ENCODE data around the gene ZNF654.

ZNF654 gene

GRCh38 chr3:88078932-88079331, 19.9 kb downstream of the ZNF654 start:
- Histone ChIP-seq H3K27ac (no peak overlapping the region), H3K79me2 (ENCODE audit: insufficient read depth, low read depth) (peaks cover 14% of the 10 kb centered on the region; the same call in 1 of the 2 replicates), H3K27me3 (ENCODE audit: insufficient read depth, low read depth) (no peaks in the 10 kb centered on the region), H3K4me3 (IDR thresholded peaks at IDR 0.05; ENCODE audit: insufficient read depth, low read depth, low read length) (no peak overlapping the region), H3K36me3 (ENCODE audit: insufficient read depth) (no peaks in the 10 kb centered on the region), H3K4me2 (no peak overlapping the region), H3K4me1 (ENCODE audit: low read depth, poor library complexity, severe bottlenecking) (no peaks in the 10 kb centered on the region), H2AFZ (ENCODE audit: low read depth) (no peak overlapping the region), H3K9ac (no peak overlapping the region), H4K20me1 (ENCODE audit: insufficient read depth) (no peaks in the 10 kb centered on the region)
- no peak for TF ChIP-seq CTCF (conservative IDR thresholded peaks at IDR 0.05; ENCODE audit: low read depth, low read length)

GRCh38 chr3:88082854-88083253, 23.8 kb downstream of the ZNF654 start:
- Histone ChIP-seq H3K27ac (no peak overlapping the region), H3K4me3 (IDR thresholded peaks at IDR 0.05; ENCODE audit: insufficient read depth, low read depth, low read length) (no peak overlapping the region), H3K4me2 (no peak overlapping the region), H2AFZ (ENCODE audit: low read depth) (no peak overlapping the region), H3K9ac (no peak overlapping the region), H3K4me1 (ENCODE audit: low read depth, poor library complexity, severe bottlenecking) (no peaks in the 10 kb centered on the region), H3K27me3 (ENCODE audit: insufficient read depth, low read depth) (no peaks in the 10 kb centered on the region), H3K36me3 (ENCODE audit: insufficient read depth) (no peaks in the 10 kb centered on the region), H3K79me2 (ENCODE audit: insufficient read depth, low read depth) (peaks cover 5% of the 10 kb centered on the region; the same call in 1 of the 2 replicates), H4K20me1 (ENCODE audit: insufficient read depth) (no peaks in the 10 kb centered on the region)
- no peak for TF ChIP-seq CTCF (conservative IDR thresholded peaks at IDR 0.05; ENCODE audit: low read depth, low read length)

GRCh38 chr3:88084097-88084501, 25.0 kb downstream of the ZNF654 start:
- Histone ChIP-seq H4K20me1 (ENCODE audit: insufficient read depth) (no peaks in the 10 kb centered on the region), H3K79me2 (ENCODE audit: insufficient read depth, low read depth) (no peaks in the 10 kb centered on the region; the same call in 1 of the 2 replicates), H3K4me3 (IDR thresholded peaks at IDR 0.05; ENCODE audit: insufficient read depth, low read depth, low read length) (no peak overlapping the region), H3K27ac (no peak overlapping the region), H3K4me2 (no peak overlapping the region), H3K36me3 (ENCODE audit: insufficient read depth) (no peaks in the 10 kb centered on the region), H3K27me3 (ENCODE audit: insufficient read depth, low read depth) (no peaks in the 10 kb centered on the region), H3K4me1 (ENCODE audit: low read depth, poor library complexity, severe bottlenecking) (no peaks in the 10 kb centered on the region), H3K9ac (no peak overlapping the region), H2AFZ (ENCODE audit: low read depth) (no peak overlapping the region)
- TF ChIP-seq CTCF (conservative IDR thresholded peaks at IDR 0.05; ENCODE audit: low read depth, low read length): no peak

GRCh38 chr3:88090681-88091080, 31.6 kb downstream of the ZNF654 start:
- no peak overlapping the region for H3K4me3 ChIP-seq (IDR thresholded peaks at IDR 0.05; ENCODE audit: insufficient read depth, low read depth, low read length)
- H3K4me2 ChIP-seq: no peak overlapping the region
- H3K4me1 ChIP-seq (ENCODE audit: low read depth, poor library complexity, severe bottlenecking): no peaks in the 10 kb centered on the region
- no peak for TF ChIP-seq CTCF (conservative IDR thresholded peaks at IDR 0.05; ENCODE audit: low read depth, low read length)
- no peak overlapping the region for H3K27ac ChIP-seq
- no peaks in the 10 kb centered on the region for H3K36me3 ChIP-seq (ENCODE audit: insufficient read depth)
- H4K20me1 ChIP-seq (ENCODE audit: insufficient read depth): no peaks in the 10 kb centered on the region
- no peak overlapping the region for H3K9ac ChIP-seq
- no peak overlapping the region for H2AFZ ChIP-seq (ENCODE audit: low read depth)
- H3K27me3 ChIP-seq (ENCODE audit: insufficient read depth, low read depth): no peaks in the 10 kb centered on the region
- H3K79me2 ChIP-seq (ENCODE audit: insufficient read depth, low read depth): no peaks in the 10 kb centered on the region; the same call in 1 of the 2 replicates
